Measurements from ENCODE around the gene OR2AJ1. TPM values are rescaled to one million over a fixed set of nuclear protein-coding genes. Genes with fewer than 3 reads are reported as not detected.

OR2AJ1 gene
- total RNA-seq (2022), result not detected in 2 replicates
- Bru-seq, nascent RNA, result not detected
- not detected for BruChase-seq, experiment 1, labeled RNA remaining after a 2-hour chase
- not detected for BruChase-seq, experiment 2, labeled RNA remaining after a 6-hour chase
- long read RNA-seq, result 0 reads

DNA sequence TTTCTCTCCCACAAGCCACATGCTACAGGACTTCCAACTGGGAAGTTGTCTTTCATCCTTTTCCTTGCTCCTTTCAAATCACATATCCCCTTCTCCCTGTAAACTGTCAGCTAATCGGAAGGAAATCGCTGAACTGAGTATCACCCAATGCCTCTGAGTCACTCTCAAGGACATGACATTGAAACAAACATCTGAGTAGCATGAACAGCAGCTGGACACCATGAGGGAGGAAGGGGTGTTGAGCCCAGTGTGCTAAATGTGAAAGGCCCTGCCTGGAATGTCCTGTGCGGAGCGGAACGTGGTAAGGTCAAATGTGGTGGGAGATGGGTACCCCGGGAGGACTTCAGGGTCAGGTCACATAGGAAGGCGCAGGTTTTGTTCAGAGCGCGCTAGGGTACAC, at the start of gene OR2AJ1:
OR2AJ1 (plus strand) TSS at position 22 of the 400 bp plus-strand sequence. CDS start 8,880 bp downstream, outside the sequence.
- Mint-ChIP-seq H3K4me1 (ENCODE audit: low read depth, unreplicated experiment) (no peaks in the 10 kb centered on the region), H3K36me3 (ENCODE audit: insufficient read depth, unreplicated experiment) (no peaks in the 10 kb centered on the region), H3K9me3 (ENCODE audit: unreplicated experiment) (no peaks in the 10 kb centered on the region), H3K27me3 (ENCODE audit: insufficient read depth, unreplicated experiment) (peaks cover 5% of the 10 kb centered on the region), H3K4me3 (ENCODE audit: unreplicated experiment) (no peak within 1 kb of the TSS), H3K27ac (ENCODE audit: unreplicated experiment) (no peak within 1 kb of the TSS)
- H3K36me3 ChIP-seq (ENCODE audit: control insufficient read depth, insufficient read depth, low read length), result no peaks in the 10 kb centered on the region
- H3K9me3 ChIP-seq, result no peaks in the 10 kb centered on the region
- intact Hi-C loops (cut with micrococcal nuclease; ENCODE audit: unreplicated experiment), result no loop called here
- H3K4me3 ChIP-seq (ENCODE audit: low read depth, low read length), result no peak within 1 kb of the TSS
- no peaks in the 10 kb centered on the region for H3K4me1 ChIP-seq
- TF ChIP-seq, protein P1, sequence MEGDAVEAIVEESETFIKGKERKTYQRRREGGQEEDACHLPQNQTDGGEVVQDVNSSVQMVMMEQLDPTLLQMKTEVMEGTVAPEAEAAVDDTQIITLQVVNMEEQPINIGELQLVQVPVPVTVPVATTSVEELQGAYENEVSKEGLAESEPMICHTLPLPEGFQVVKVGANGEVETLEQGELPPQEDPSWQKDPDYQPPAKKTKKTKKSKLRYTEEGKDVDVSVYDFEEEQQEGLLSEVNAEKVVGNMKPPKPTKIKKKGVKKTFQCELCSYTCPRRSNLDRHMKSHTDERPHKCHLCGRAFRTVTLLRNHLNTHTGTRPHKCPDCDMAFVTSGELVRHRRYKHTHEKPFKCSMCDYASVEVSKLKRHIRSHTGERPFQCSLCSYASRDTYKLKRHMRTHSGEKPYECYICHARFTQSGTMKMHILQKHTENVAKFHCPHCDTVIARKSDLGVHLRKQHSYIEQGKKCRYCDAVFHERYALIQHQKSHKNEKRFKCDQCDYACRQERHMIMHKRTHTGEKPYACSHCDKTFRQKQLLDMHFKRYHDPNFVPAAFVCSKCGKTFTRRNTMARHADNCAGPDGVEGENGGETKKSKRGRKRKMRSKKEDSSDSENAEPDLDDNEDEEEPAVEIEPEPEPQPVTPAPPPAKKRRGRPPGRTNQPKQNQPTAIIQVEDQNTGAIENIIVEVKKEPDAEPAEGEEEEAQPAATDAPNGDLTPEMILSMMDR (IDR thresholded peaks at IDR 0.05; ENCODE audit: insufficient read depth in 1 of 2, low read depth in 1 of 2, low read length in 1 of 2, severe bottlenecking in 1 of 2, unreplicated experiment in 1 of 2), result no peak
- no peaks in the 10 kb centered on the region for H3K27me3 ChIP-seq (replicated peaks; ENCODE audit: control insufficient read depth, insufficient read depth, low read length)
- no TSS peak for BruUV-seq (replicated peaks)
- POLR2A ChIA-PET, result no interaction called here
- CTCF ChIA-PET, result no interaction called here
- DNase-seq, result no peak

DNA sequence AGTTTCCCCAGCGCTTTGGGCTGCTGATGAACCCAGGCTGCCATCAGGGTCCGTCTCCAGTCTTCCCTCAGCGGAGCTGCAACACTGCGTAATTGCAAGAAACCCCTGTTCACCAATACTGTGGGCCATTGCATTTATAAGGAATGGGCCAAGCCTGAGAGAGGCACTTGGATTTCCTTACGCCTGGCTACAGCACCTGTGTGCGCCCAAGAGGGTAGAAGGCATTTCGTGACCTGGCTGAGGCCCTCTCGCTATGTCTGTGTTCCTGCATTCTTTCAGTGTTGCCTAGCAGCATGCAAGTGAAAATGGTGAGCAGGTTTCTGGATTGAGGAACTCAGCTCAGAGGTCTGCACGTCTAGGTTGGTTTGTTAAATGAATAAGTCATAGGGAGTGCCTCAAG, 41.3 kb upstream of the OR2AJ1 start:
- TF ChIP-seq, protein P1 (IDR thresholded peaks at IDR 0.05; ENCODE audit: insufficient read depth in 1 of 2, low read depth in 1 of 2, low read length in 1 of 2, severe bottlenecking in 1 of 2, unreplicated experiment in 1 of 2), result no peak
- Mint-ChIP-seq H3K4me3 (ENCODE audit: unreplicated experiment) (no peak overlapping the region), H3K9me3 (ENCODE audit: unreplicated experiment) (peaks cover 4% of the 10 kb centered on the region), H3K27me3 (ENCODE audit: insufficient read depth, unreplicated experiment) (peaks cover 3% of the 10 kb centered on the region), H3K4me1 (ENCODE audit: low read depth, unreplicated experiment) (no peaks in the 10 kb centered on the region), H3K27ac (ENCODE audit: unreplicated experiment) (no peak overlapping the region), H3K36me3 (ENCODE audit: insufficient read depth, unreplicated experiment) (no peaks in the 10 kb centered on the region)
- intact Hi-C loops (cut with micrococcal nuclease; ENCODE audit: unreplicated experiment), result no loop called here
- ChIA-PET POLR2A (no interaction called here), CTCF (no interaction called here)
- Histone ChIP-seq H3K4me1 (no peaks in the 10 kb centered on the region), H3K9me3 (no peaks in the 10 kb centered on the region), H3K36me3 (ENCODE audit: control insufficient read depth, insufficient read depth, low read length) (no peaks in the 10 kb centered on the region), H3K27me3 (replicated peaks; ENCODE audit: control insufficient read depth, insufficient read depth, low read length) (no peaks in the 10 kb centered on the region), H3K4me3 (ENCODE audit: low read depth, low read length) (no peak overlapping the region)
- BruUV-seq (replicated peaks), result no TSS peak
- no peak for DNase-seq

DNA sequence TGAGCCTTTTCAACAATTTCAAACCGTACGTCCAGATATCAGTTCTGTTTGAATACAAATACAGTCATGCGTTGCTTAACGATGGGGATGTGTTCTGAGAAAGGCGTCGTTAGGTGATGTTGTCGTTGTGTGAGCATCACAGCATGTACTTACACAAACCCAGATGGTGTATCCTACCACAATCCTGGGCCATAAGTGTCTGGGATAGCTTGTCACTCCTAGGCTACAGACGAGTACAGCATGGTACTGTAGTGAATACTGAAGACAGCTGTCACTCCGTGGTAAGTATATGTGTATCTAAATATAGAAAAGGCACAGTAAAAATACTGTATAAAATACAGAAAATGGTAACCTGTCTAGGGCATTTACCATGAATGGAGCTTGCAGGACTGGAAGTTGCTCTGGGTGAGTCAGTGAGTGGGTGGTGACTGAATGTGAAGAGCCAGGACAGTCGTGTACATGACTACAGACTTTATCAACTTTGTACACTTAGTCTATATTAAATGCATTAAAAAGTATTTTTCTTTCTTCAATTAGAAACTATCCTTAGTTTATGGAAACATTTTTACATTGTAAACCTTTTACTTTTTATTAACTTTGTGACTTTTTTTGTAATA, 39.8 kb upstream of the OR2AJ1 start:
- H3K36me3 ChIP-seq (ENCODE audit: control insufficient read depth, insufficient read depth, low read length), result no peaks in the 10 kb centered on the region
- H3K9me3 Mint-ChIP-seq (ENCODE audit: unreplicated experiment), result no peaks in the 10 kb centered on the region
- no peaks in the 10 kb centered on the region for H3K36me3 Mint-ChIP-seq (ENCODE audit: insufficient read depth, unreplicated experiment)
- POLR2A ChIA-PET, result no interaction called here
- H3K4me1 ChIP-seq, result no peaks in the 10 kb centered on the region
- CTCF ChIA-PET, result interaction anchor here (0.5 kb wide), 1 partner anchor 160 kb away, joined by 3 read pairs; no protein-coding TSS in a partner anchor
- H3K4me3 Mint-ChIP-seq (ENCODE audit: unreplicated experiment), result no peak overlapping the region
- DNase-seq, result no peak
- no peaks in the 10 kb centered on the region for H3K4me1 Mint-ChIP-seq (ENCODE audit: low read depth, unreplicated experiment)
- TF ChIP-seq, protein P1 (IDR thresholded peaks at IDR 0.05; ENCODE audit: insufficient read depth in 1 of 2, low read depth in 1 of 2, low read length in 1 of 2, severe bottlenecking in 1 of 2, unreplicated experiment in 1 of 2), result no peak
- no peaks in the 10 kb centered on the region for H3K27me3 ChIP-seq (replicated peaks; ENCODE audit: control insufficient read depth, insufficient read depth, low read length)
- no peaks in the 10 kb centered on the region for H3K9me3 ChIP-seq
- no peak overlapping the region for H3K4me3 ChIP-seq (ENCODE audit: low read depth, low read length)
- no TSS peak for BruUV-seq (replicated peaks)
- H3K27me3 Mint-ChIP-seq (ENCODE audit: insufficient read depth, unreplicated experiment), result no peaks in the 10 kb centered on the region
- H3K27ac Mint-ChIP-seq (ENCODE audit: unreplicated experiment), result no peak overlapping the region
- intact Hi-C loops (cut with micrococcal nuclease; ENCODE audit: unreplicated experiment), result no loop called here
